ENCODE results near the gene EXOC6B. TPM values are rescaled to one million over a fixed set of nuclear protein-coding genes. Genes with fewer than 3 reads are reported as not detected.

The EXOC6B gene
- total RNA-seq, 4 donors from 2014 or later, result 15.7 to 58.4 (median 37.9) TPM

- WGBS, 2 donors (ENCODE audit: low coverage in 1 of 2), result 94 to 95% methylated on average over 3 of the region's 3 CpGs
- in situ Hi-C loops (cut with MboI; ENCODE audit: low pct_ligation_motif_present in 1 of 4, low pct_unique_long_range_greater_than_20kb in 1 of 4, low sequenced_read_pairs in 3 of 4), result loop anchor here in 3 of 4 donors (10.0 to 25.0 kb wide), 6 partner anchors 413 to 1038 kb away; no protein-coding TSS in a partner anchor
- TF ChIP-seq EP300 (IDR thresholded peaks at IDR 0.05; ENCODE audit: low read depth) (no peak), POLR2A (IDR thresholded peaks at IDR 0.05) (no peak)
- Histone ChIP-seq H3K27me3 (no peaks in the 10 kb centered on the region), H3K4me3 (no peak overlapping the region), H3K36me3 (no peaks in the 10 kb centered on the region), H3K4me1 (peaks cover 0 to 11% (median 0%) of the 10 kb centered on the region in 4 donors), H3K9me3 (no peaks in the 10 kb centered on the region), H3K27ac (no peak overlapping the region)
- DNase-seq, result no peak
- intact Hi-C loops (cut with DNase I; ENCODE audit: low total_unique reads), result no loop called here
These were observed 250.9 kb downstream of the EXOC6B start for GRCh38 chr2:72574886-72575285.

DNA sequence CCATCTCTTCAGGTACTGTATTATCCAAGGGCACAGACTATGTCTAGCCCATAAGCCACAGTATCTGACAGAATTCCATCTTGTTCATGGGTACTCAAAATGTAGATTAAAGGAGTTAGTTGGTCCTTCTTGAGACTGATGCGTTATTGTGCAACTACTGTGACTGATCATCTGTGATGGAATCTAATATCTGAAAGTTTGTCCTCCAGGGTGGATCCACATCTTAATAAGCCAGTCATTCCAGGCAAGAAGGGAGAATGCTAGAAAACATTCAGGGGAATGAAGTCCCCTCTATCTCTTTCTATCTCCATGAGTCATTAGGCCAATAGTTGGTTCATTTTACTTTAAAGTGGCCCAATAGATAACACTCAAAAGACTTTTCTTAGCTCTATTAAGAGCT, 252.6 kb downstream of the EXOC6B start:
- Histone ChIP-seq H3K27ac (no peak overlapping the region), H3K9me3 (no peaks in the 10 kb centered on the region), H3K4me3 (no peak overlapping the region), H3K27me3 (no peaks in the 10 kb centered on the region), H3K4me1 (peaks cover 0 to 5% (median 0%) of the 10 kb centered on the region in 4 donors), H3K36me3 (no peaks in the 10 kb centered on the region)
- TF ChIP-seq, protein P1, sequence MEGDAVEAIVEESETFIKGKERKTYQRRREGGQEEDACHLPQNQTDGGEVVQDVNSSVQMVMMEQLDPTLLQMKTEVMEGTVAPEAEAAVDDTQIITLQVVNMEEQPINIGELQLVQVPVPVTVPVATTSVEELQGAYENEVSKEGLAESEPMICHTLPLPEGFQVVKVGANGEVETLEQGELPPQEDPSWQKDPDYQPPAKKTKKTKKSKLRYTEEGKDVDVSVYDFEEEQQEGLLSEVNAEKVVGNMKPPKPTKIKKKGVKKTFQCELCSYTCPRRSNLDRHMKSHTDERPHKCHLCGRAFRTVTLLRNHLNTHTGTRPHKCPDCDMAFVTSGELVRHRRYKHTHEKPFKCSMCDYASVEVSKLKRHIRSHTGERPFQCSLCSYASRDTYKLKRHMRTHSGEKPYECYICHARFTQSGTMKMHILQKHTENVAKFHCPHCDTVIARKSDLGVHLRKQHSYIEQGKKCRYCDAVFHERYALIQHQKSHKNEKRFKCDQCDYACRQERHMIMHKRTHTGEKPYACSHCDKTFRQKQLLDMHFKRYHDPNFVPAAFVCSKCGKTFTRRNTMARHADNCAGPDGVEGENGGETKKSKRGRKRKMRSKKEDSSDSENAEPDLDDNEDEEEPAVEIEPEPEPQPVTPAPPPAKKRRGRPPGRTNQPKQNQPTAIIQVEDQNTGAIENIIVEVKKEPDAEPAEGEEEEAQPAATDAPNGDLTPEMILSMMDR (IDR thresholded peaks at IDR 0.05), result no peak
- TF ChIP-seq POLR2AphosphoS5 (IDR thresholded peaks at IDR 0.05), result no peak
- no peak for TF ChIP-seq POLR2A (IDR thresholded peaks at IDR 0.05)
- no peak for TF ChIP-seq EP300 (IDR thresholded peaks at IDR 0.05; ENCODE audit: low read depth)
- DNase-seq, result no peak
- in situ Hi-C loops (cut with MboI; ENCODE audit: low pct_ligation_motif_present in 1 of 4, low pct_unique_long_range_greater_than_20kb in 1 of 4, low sequenced_read_pairs in 3 of 4) (loop anchor here in 2 of 4 donors (10.0 to 25.0 kb wide), 2 partner anchors 636 to 658 kb away; no protein-coding TSS in a partner anchor), intact Hi-C loops (cut with DNase I; ENCODE audit: low total_unique reads) (no loop called here)
- 96 to 100% methylated on average over 1 of the region's 1 CpG for WGBS, 2 donors (ENCODE audit: low coverage in 1 of 2)

- Histone ChIP-seq H3K27ac (no peak overlapping the region), H3K4me3 (no peak overlapping the region), H3K27me3 (no peaks in the 10 kb centered on the region), H3K4me1 (peaks cover 0 to 5% (median 0%) of the 10 kb centered on the region in 4 donors), H3K36me3 (no peaks in the 10 kb centered on the region), H3K9me3 (no peaks in the 10 kb centered on the region)
- in situ Hi-C loops (cut with MboI; ENCODE audit: low pct_ligation_motif_present in 1 of 4, low pct_unique_long_range_greater_than_20kb in 1 of 4, low sequenced_read_pairs in 3 of 4), result loop anchor here in 2 of 4 donors (10.0 to 25.0 kb wide), 2 partner anchors 635 to 658 kb away; no protein-coding TSS in a partner anchor
- intact Hi-C loops (cut with DNase I; ENCODE audit: low total_unique reads), result no loop called here
- TF ChIP-seq, protein P1 (IDR thresholded peaks at IDR 0.05), result no peak
- TF ChIP-seq EP300 (IDR thresholded peaks at IDR 0.05; ENCODE audit: low read depth) (no peak), POLR2AphosphoS5 (IDR thresholded peaks at IDR 0.05) (no peak)
- no peak for DNase-seq
- WGBS, 2 donors (ENCODE audit: low coverage in 1 of 2), result 78 to 90% methylated on average over 2 of the region's 2 CpGs
These were observed 253.3 kb downstream of the EXOC6B start for GRCh38 chr2:72572501-72572900.

DNA sequence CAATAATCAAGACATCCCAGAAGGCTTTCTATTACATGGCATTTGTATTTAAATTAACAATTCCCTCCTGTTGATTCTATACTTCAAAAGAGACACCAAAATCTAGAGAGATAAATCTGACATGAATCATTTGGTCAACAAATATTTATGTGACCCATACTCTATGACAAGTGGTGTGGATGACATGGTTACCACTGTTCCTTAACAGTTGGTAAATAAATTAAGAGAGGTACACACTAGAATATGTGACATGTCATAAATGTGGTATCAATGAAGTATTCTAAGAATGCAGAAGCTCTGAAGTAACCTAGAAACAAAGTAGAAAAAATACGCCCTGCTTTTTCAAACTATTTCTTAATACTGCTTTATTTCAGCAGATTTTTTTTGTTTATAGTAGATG, 255.4 kb downstream of the EXOC6B start:
- Histone ChIP-seq H3K27me3 (no peaks in the 10 kb centered on the region), H3K4me1 (no peaks in the 10 kb centered on the region), H3K36me3 (no peaks in the 10 kb centered on the region), H3K9me3 (no peaks in the 10 kb centered on the region), H3K4me3 (no peak overlapping the region), H3K27ac (no peak overlapping the region)
- intact Hi-C loops (cut with DNase I; ENCODE audit: low total_unique reads), result no loop called here
- in situ Hi-C loops (cut with MboI; ENCODE audit: low pct_ligation_motif_present in 1 of 4, low pct_unique_long_range_greater_than_20kb in 1 of 4, low sequenced_read_pairs in 3 of 4), result loop anchor here in 2 of 4 donors (10.0 to 25.0 kb wide), 2 partner anchors 633 to 656 kb away; no protein-coding TSS in a partner anchor
- WGBS, 2 donors (ENCODE audit: low coverage in 1 of 2), result 78 to 92% methylated on average over 1 of the region's 1 CpG
- TF ChIP-seq POLR2AphosphoS5 (IDR thresholded peaks at IDR 0.05) (no peak), POLR2A (IDR thresholded peaks at IDR 0.05) (no peak), EP300 (IDR thresholded peaks at IDR 0.05; ENCODE audit: low read depth) (no peak)
- TF ChIP-seq, protein P1 (IDR thresholded peaks at IDR 0.05), result no peak
- no peak for DNase-seq
